A673 (cell line): ENCODE measurements around the gene PALMD. TPM values are rescaled to one million over a fixed set of nuclear protein-coding genes. Genes with fewer than 3 reads are reported as not detected.

Source experiments
- Bru-seq: library from RNA; stranded (reverse); fragments of 400-500 nt; gene quantifications from one replicate; lab custom pipeline; 2021; lab: Mats Ljungman, UMichigan
- BruChase-seq, 2 experiments: library from RNA; stranded (reverse); fragments of 400-500 nt; gene quantifications; one replicate each; lab custom pipeline; 2021; lab: Mats Ljungman, UMichigan
- BruUV-seq: library from RNA; stranded (reverse); fragments of 400-500 nt; replicated peaks from 2 replicates; lab custom pipeline; 2021; lab: Mats Ljungman, UMichigan
- CTCF ChIA-PET: fragments of 300-600 bp; sonication (Branson Sonifier 250); formaldehyde crosslinking; loops from one replicate; lab custom pipeline; 2022; ENCODE audit warnings: antibody characterized with exemption; lab: Charles Lee
- POLR2A ChIA-PET: fragments of 300-600 bp; sonication (Branson Sonifier 250); formaldehyde crosslinking; loops from one replicate; lab custom pipeline; 2022; ENCODE audit warnings: antibody characterized with exemption; ENCODE audit not compliant: low non-redundant PET; lab: Charles Lee
- DNase-seq: peaks from one replicate; pipeline ENCODE4 v3.0.0-alpha.2; 2015; ENCODE audit warnings: low spot score
- H3K27ac ChIP-seq: fragments of 200-600 bp; sonication (generic); 2 replicates; pipeline ENCODE4 v1.5.1; 2016; ENCODE audit warnings: mixed run types, low read depth, mild to moderate bottlenecking, mixed read lengths, antibody characterized with exemption, low read length; ENCODE audit not compliant: poor library complexity, severe bottlenecking
- H3K27me3 ChIP-seq: fragments of 200-600 bp; sonication (generic); replicated peaks from 2 replicates; pipeline ENCODE4 v1.6.1; 2017; ENCODE audit warnings: mixed run types, low read depth, mild to moderate bottlenecking, mixed read lengths, antibody characterized with exemption, low read length; ENCODE audit not compliant: insufficient read depth, poor library complexity
- H3K36me3 ChIP-seq: fragments of 200-600 bp; sonication (generic); 2 replicates; pipeline ENCODE4 v1.6.1; 2016; ENCODE audit warnings: mixed run types, mild to moderate bottlenecking, mixed read lengths, antibody characterized with exemption, low read length; ENCODE audit not compliant: insufficient read depth, poor library complexity, severe bottlenecking
- H3K4me1 ChIP-seq: fragments of 200-600 bp; sonication (generic); 2 replicates; pipeline ENCODE4 v1.6.1; 2017; ENCODE audit warnings: mixed run types, mild to moderate bottlenecking, mixed read lengths, antibody characterized with exemption, low read length; ENCODE audit not compliant: insufficient read depth, poor library complexity, severe bottlenecking
- H3K4me3 ChIP-seq: fragments of 200-600 bp; sonication (generic); 2 replicates; pipeline ENCODE4 v1.5.1; 2016; ENCODE audit warnings: low read depth, mixed run types, mild to moderate bottlenecking, mixed read lengths, low read length; ENCODE audit not compliant: poor library complexity, severe bottlenecking
- H3K9me3 ChIP-seq: fragments of 200-600 bp; sonication (generic); 2 replicates; pipeline ENCODE4 v1.6.1; 2016; ENCODE audit warnings: mixed run types, low read depth, mild to moderate bottlenecking, mixed read lengths, antibody characterized with exemption, low read length; ENCODE audit not compliant: poor library complexity, severe bottlenecking
- CTCF ChIP-seq: fragments of 300-800, 200-600 bp; sonication (generic); conservative IDR thresholded peaks from 2 replicates; pipeline ENCODE4 v1.5.1; 2017; ENCODE audit warnings: low read depth, mild to moderate bottlenecking, antibody characterized with exemption, low read length, moderate library complexity, mixed read lengths
- EZH2 ChIP-seq: fragments of 200-600 bp; sonication (generic); IDR thresholded peaks from 2 replicates; pipeline ENCODE4 v1.6.1; 2017; ENCODE audit warnings: borderline replicate concordance, low read depth, mild to moderate bottlenecking, mixed read lengths, antibody characterized with exemption, low read length; ENCODE audit not compliant: poor library complexity, severe bottlenecking
- intact Hi-C: fragments of 100-400 bp; cut with micrococcal nuclease; formaldehyde crosslinking; loops from one replicate; pipeline ENCODE4 v1.10.0; 2022; ENCODE audit not compliant: unreplicated experiment
- long read RNA-seq: library from polyadenylated mRNA; stranded (forward); transcript quantifications from one replicate; pipeline ENCODE4 v2.0.0, GENCODE V29; 2022
- total RNA-seq: library from RNA; stranded (reverse); gene quantifications from 2 replicates; pipeline ENCODE4 v1.2.3, GENCODE V29; 2021

The PALMD gene
- total RNA-seq = not detected in 2 replicates
- percentile 2 among the genes with signal in this experiment for Bru-seq, nascent RNA
- not detected for BruChase-seq, experiment 1, labeled RNA remaining after a 2-hour chase
- BruChase-seq, experiment 2, labeled RNA remaining after a 6-hour chase = not detected
- long read RNA-seq = 0 reads

- H3K36me3 ChIP-seq = no peaks in the 10 kb centered on the region
- TF ChIP-seq CTCF = no peak
- no peaks in the 10 kb centered on the region for H3K9me3 ChIP-seq
- DNase-seq = no peak
- POLR2A ChIA-PET = no interaction called here
- no peaks in the 10 kb centered on the region for H3K27me3 ChIP-seq
- H3K27ac ChIP-seq = no peak within 1 kb of the TSS
- no peak within 1 kb of the TSS for H3K4me3 ChIP-seq
- intact Hi-C loops = no loop called here
- H3K4me1 ChIP-seq = no peaks in the 10 kb centered on the region
- no TSS peak for BruUV-seq
- CTCF ChIA-PET = no interaction called here
Observed at GRCh38 chr1:99645699-99646531, at the start of gene PALMD. Gene PALMD, plus strand, starts transcription at chr1:99646113. Its CDS starts 205 bp downstream, at chr1:99646318.

- H3K4me3 ChIP-seq = no peak overlapping the region
- TF ChIP-seq EZH2 (no peak), CTCF (no peak)
- no peaks in the 10 kb centered on the region for H3K27me3 ChIP-seq
- DNase-seq = no peak
- no peaks in the 10 kb centered on the region for H3K36me3 ChIP-seq
- no peak overlapping the region for H3K27ac ChIP-seq
- POLR2A ChIA-PET = no interaction called here
- no TSS peak for BruUV-seq
- CTCF ChIA-PET = no interaction called here
- H3K4me1 ChIP-seq = no peaks in the 10 kb centered on the region
- no peaks in the 10 kb centered on the region for H3K9me3 ChIP-seq
- intact Hi-C loops = no loop called here
Observed at GRCh38 chr1:99598738-99599411, 47.0 kb upstream of the PALMD start.

- Histone ChIP-seq H3K36me3 (no peaks in the 10 kb centered on the region), H3K27ac (no peak overlapping the region), H3K9me3 (no peaks in the 10 kb centered on the region), H3K4me3 (no peak overlapping the region), H3K4me1 (no peaks in the 10 kb centered on the region), H3K27me3 (no peaks in the 10 kb centered on the region)
- TF ChIP-seq CTCF = no peak
- TF ChIP-seq EZH2 = no peak
- no peak for DNase-seq
- BruUV-seq = no TSS peak
- POLR2A ChIA-PET = no interaction called here
- CTCF ChIA-PET = no interaction called here
- intact Hi-C loops = no loop called here
Observed at GRCh38 chr1:99599678-99600175, 46.2 kb upstream of the PALMD start.
